HCEC 1CT (cell line): Measurements from ENCODE around the gene ZSCAN4.

Source experiments
- DNase-seq: peaks from one replicate; pipeline ENCODE4 v3.0.0-alpha.2; 2017

ZSCAN4 gene

GRCh38 chr19:57668635-57669034, at the start of gene ZSCAN4:
Gene ZSCAN4 (plus strand): TSS chr19:57668935. CDS start chr19:57676146, 7,211 bp downstream.
- DNase-seq: no peak

DNA sequence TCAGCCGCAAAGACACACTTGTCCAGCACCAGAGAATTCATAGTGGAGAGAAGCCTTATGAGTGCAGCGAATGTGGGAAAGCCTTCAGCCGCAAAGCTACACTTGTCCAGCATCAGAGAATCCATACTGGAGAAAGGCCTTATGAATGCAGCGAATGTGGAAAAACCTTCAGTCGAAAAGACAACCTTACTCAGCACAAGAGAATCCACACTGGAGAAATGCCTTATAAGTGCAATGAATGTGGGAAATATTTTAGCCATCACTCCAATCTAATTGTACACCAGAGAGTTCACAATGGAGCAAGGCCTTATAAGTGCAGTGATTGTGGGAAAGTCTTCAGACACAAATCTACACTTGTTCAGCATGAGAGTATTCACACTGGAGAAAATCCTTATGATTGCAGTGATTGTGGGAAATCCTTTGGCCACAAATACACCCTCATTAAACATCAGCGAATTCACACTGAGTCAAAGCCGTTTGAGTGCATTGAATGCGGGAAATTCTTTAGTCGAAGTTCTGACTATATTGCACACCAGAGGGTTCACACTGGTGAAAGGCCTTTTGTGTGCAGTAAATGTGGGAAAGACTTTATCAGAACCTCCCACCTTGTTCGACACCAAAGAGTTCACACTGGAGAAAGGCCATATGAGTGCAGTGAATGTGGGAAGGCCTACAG, 47.9 kb upstream of the ZSCAN4 start:
- DNase-seq: no peak

DNA sequence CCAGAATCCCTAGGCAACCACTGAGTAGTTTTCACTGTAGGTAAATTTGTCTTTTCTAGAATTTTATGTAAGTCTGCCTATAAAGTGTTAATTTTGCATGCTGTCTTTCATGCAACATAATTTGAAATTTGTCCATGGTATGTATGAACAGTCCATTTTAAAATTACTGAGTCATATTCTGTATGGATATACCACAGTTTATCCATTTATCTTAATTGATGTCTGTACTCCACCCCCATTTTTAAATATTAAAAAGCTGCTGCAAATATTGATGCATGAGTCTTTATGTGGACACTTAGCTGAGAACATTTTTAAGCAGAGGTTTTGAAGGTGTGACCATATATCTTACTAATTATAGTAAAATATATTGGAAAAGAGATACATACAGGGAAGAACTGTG, 45.6 kb upstream of the ZSCAN4 start:
- DNase-seq: no peak

- DNase-seq: peak; percentile 94
Measured at GRCh38 chr19:57632987-57633831, 35.5 kb upstream of the ZSCAN4 start, which contains the start of gene ZNF211. Gene ZNF211 (plus strand): TSS chr19:57633168. CDS start chr19:57633347, 179 bp downstream.

DNA sequence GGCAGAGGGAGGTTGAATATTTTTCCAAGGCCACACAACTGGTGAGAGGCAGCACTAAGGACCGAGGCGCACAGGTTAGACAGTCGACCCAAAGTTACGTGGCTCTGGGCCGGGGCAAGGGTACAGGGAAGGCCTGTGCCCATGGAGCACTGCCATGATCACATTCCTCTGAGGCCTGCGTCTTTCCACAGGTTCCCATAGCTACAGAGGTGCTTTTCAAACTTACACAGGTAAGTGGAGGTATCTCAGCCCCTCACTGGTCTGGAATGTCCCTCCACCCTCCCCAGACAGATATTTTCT, 35.0 kb upstream of the ZSCAN4 start:
- DNase-seq: no peak

DNA sequence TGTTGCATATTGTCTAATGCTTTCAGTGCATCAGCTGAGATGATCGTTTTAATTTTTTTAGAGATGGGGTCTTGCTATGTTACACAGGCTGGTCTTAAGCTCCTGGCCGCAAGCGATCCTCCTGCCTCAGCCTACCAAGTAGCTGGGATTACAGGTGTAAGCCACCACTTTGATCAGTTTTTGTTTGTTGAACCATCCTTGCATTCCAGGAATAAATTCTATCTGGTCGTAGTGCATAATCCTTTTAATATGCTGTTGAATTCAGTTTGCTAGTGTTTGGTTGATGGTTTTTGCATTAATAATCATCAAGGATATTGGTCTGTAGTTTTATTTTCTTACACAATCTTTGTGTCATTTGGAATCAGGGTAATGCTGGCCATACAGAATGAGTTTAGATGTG, 31.4 kb upstream of the ZSCAN4 start:
- no peak for DNase-seq

DNA sequence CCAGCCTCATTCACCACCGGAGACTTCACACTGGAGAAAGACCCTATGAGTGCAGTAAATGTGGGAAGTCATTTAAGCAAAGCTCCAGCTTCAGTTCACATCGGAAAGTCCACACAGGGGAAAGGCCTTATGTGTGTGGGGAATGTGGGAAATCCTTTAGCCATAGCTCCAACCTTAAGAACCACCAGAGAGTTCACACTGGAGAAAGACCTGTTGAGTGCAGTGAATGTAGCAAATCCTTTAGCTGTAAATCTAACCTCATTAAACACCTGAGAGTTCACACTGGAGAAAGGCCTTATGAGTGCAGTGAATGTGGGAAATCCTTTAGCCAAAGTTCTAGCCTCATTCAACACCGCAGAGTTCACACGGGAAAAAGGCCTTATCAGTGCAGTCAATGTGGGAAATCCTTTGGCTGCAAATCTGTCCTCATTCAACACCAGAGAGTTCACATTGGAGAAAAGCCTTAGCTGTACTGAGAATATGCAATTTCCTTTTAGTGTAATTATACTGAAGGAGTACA, 27.0 kb upstream of the ZSCAN4 start:
- DNase-seq: no peak

- DNase-seq: no peak
Measured at GRCh38 chr19:57642396-57643046, 26.2 kb upstream of the ZSCAN4 start.

DNA sequence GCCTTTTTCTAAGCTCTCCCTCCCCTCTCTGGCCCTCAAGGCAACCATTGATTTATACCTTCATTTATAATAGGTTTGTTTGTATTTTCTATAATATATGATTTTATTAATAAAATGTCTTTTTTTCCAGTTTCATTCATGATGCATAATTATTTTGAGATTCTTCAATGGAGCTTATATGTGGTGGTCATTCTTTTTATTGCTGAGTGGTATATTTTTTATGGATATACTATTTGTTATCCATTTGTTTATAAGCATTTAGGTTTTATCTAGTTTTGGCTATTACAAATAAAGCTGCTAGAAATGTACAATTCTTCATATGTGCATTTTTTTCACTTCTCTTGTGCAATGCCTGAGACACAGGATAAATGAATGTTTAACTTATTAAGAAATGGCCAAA, 25.0 kb upstream of the ZSCAN4 start:
- no peak for DNase-seq

- DNase-seq: no peak
Measured at GRCh38 chr19:57648331-57649003, 20.3 kb upstream of the ZSCAN4 start.

DNA sequence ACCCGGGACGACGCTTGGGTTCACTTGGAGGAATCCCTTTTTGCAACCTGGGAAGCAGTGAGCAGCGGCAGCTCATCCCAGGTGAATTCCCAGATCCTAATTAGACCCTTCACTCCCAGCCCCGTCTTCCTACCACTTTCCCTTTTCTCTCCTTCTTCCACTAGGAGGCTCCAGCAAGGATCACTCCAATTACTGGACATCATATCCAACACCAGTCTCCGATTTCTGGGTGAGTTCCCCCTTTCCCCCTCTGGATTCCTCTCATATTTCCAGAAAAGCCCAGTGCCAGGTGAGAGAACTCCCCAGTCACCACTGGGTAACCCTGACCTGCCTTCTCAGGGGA, 17.1 kb upstream of the ZSCAN4 start:
- no peak for DNase-seq

DNA sequence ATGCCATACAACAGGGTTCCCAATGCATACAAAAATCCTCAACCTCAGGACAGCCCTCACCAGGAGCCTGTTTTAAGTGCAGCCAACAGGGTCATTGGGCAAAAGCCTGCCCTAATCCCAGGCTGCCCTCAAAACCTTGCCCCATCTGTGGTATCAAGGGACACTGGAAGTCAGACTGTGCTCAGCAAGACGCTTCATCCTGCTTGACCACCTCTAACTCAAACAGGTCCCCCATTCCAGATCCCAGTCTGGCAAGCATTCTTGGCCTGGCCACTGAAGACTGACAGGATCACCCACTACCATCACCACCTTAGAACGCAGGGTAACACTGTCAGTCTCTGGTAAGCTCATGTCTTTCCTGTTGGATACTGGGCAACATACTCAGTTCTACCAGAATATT, 15.0 kb upstream of the ZSCAN4 start:
- DNase-seq: no peak

- no peak for DNase-seq
Measured at GRCh38 chr19:57655443-57655842, 13.3 kb upstream of the ZSCAN4 start.

GRCh38 chr19:57656346-57656745, 12.4 kb upstream of the ZSCAN4 start:
- DNase-seq: no peak

DNA sequence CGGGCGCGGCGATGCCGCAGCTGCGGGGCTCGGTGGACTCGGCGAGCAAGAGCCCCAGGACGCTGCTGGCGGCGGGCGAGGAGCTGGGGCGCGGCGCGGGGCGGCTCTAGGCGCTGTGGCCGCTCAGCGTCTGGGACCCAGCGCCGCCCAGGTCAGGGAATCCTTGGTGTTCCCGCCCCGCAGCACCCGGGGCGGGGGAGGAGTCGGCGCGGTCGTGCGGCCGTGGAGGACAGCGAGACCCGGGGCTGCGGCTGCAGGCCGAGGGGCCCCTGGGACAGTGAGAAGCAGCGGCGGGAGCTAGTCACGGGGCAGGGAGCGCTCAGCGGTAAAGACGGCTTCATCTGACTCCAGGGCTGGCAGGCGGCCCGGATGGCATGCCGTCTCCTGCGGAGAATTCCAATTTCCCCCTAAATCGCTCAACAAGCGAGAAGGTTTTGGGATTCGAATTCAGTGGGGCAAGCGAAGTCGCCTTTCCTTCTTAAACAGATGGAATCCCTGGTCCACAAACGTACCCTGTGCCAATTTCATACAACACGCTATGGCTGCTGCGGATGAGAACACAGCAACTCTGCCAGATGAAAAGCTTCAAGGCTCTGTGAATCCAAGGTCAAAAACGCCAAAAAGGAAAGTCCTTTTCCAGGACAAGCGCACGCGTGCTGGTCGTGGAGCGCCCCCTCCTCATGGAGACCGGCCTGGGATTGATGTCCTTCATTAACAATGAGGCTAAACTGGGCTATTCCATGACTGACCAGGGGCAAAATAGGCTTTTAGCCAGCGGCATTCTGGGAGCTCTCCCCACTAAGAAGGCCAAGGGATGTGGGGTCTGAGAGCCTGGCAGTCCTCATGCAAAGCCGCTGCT, 4.2 kb upstream of the ZSCAN4 start:
- peak; percentile 26 for DNase-seq

- no peak for DNase-seq
Measured at GRCh38 chr19:57665261-57665806, 3.4 kb upstream of the ZSCAN4 start.

DNA sequence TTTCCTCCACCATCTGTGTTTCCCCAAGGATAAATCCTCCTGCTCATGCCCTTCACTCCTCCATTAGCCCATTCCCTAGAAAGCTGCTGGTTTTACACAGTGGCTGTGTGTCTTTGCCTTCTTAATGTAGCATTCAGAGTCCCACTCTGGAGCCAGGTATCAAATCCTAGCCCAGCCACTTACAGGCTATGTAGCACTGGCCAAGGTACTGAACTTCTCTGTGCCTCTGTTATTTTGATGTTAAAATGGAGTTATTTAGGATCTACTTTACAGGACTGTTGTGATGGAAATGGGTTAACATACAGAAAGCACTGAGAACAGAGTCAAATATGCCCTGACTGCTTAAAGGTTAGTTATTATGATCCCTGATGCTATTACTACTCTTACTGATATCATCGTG, 1.5 kb upstream of the ZSCAN4 start:
- DNase-seq: no peak

- DNase-seq: no peak
Measured at GRCh38 chr19:57671124-57671895, 2.6 kb downstream of the ZSCAN4 start.

DNA sequence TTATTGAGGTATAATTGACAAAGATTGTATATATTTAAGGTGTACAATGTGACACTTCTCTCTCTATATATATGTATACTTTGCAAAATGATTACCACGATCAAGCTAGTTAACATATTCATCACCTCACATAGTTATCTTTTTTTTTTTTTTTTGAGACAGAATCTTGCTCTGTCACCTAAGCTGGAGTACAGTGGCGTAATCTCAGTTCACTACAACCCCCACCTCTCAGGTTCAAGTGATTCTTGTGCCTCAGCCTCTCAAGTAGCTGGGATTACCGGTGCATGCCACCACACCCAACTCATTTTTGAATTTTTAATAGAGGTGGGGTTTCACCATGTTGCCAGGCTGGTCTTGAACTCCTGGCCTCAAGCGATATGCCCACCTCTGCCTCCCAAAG, 3.7 kb downstream of the ZSCAN4 start:
- no peak for DNase-seq

DNA sequence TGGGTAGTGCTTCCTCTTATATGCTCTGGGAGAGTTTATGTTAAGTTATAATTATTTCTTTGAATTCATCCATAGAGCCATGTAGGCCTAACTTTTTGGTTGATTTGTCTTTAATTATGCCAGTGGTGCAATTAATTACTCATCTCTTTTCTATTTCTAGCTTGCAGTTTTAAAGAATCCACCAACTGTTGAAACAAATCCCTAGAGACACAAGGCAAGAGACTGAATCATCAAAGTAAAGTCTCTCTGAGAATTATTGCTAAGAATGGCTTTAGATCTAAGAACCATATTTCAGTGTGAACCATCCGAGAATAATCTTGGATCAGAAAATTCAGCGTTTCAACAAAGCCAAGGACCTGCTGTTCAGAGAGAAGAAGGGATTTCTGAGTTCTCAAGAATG, 7.1 kb downstream of the ZSCAN4 start:
- no peak for DNase-seq

DNA sequence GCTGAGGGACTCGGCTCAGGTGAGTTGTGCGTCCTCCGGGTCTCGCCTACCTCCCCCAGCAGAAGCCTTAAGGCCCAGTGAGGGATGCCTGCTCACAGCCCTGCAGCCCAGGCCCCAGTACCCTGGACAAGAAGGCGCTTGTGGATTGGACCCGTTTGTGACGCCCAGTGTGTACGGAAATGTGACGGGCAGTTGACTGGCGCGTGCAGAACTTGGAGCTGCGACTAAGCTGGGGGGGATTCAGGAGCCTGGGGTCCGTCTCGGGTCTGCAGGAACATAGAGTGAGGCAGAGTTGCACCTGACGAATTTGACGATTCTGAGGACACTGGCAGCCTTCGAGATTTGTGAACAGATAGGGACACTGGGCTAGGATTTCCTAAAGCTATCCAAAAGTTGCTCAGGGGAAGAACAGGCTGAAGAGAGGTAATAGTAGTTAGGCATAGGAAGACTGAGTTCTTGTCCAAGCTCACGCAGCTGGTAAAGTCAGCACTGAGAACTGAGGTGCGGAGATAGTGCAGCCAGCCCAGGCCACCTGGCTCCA, 13.6 kb downstream of the ZSCAN4 start:
- no peak for DNase-seq
